Liver (tissue), 9 donors: Measurements from ENCODE around the gene NKX2-3. TPM values are rescaled to one million over a fixed set of nuclear protein-coding genes. Genes with fewer than 3 reads are reported as not detected.

Experiments
- DNase-seq: peaks from one replicate; pipeline ENCODE4 v3.0.0-alpha.2; 2017; ENCODE audit warnings: low spot score
- H3K27ac ChIP-seq, 2 donors: one replicate each; pipeline ENCODE4 v1.7.0; 2013; ENCODE audit warnings: inconsistent platforms in 2 of 2, low read length in 2 of 2, control low read depth in 1 of 2, low read depth in 1 of 2, mild to moderate bottlenecking in 1 of 2
- H3K27me3 ChIP-seq, 4 donors: one replicate each; pipeline versions ENCODE4 v1.6.1 to v1.7.0; 2013; ENCODE audit warnings: low read length in 3 of 4, inconsistent platforms in 1 of 4, mild to moderate bottlenecking in 1 of 4, moderate library complexity in 1 of 4; ENCODE audit not compliant: control insufficient read depth in 4 of 4, insufficient read depth in 4 of 4
- H3K36me3 ChIP-seq, 4 donors: one replicate each; pipeline versions ENCODE4 v1.6.1 to v1.7.0; 2013; ENCODE audit warnings: low read length in 3 of 4, mild to moderate bottlenecking in 3 of 4, low read depth in 1 of 4, moderate library complexity in 1 of 4; ENCODE audit not compliant: control insufficient read depth in 4 of 4, insufficient read depth in 3 of 4
- H3K4me1 ChIP-seq, 4 donors: one replicate each; pipeline versions ENCODE4 v1.6.1 to v1.7.0; 2013; ENCODE audit warnings: low read length in 3 of 4, mild to moderate bottlenecking in 3 of 4, moderate library complexity in 1 of 4; ENCODE audit not compliant: control insufficient read depth in 4 of 4, insufficient read depth in 4 of 4
- H3K4me3 ChIP-seq, 3 donors: one replicate each; pipeline versions ENCODE4 v1.6.1 to v1.7.0; 2013; ENCODE audit warnings: low read length in 3 of 3, control low read depth in 1 of 3, low read depth in 1 of 3, mild to moderate bottlenecking in 1 of 3
- H3K9ac ChIP-seq, 2 donors: one replicate each; pipeline ENCODE4 v1.7.0; 2013; ENCODE audit warnings: low read length in 2 of 2, mild to moderate bottlenecking in 2 of 2, moderate library complexity in 2 of 2, control low read depth in 1 of 2, low read depth in 1 of 2
- H3K9me3 ChIP-seq, 4 donors: one replicate each; pipeline versions ENCODE4 v1.6.1 to v1.7.0; 2013; ENCODE audit warnings: low read length in 3 of 4; ENCODE audit not compliant: control insufficient read depth in 4 of 4
- CTCF ChIP-seq: fragments of 150-350 bp; IDR thresholded peaks from 2 replicates; pipeline ENCODE4 v1.5.1; 2017; ENCODE audit warnings: improper control_type of control experiment, low read depth, low read length; ENCODE audit not compliant: missing input control
- EGR1 ChIP-seq, 2 donors: IDR thresholded peaks; 2 replicates each; pipeline ENCODE4 v1.6.1; 2016 to 2018; ENCODE audit warnings: antibody characterized with exemption in 2 of 2, low read depth in 2 of 2
- FOXA2 ChIP-seq: IDR thresholded peaks from 2 replicates; pipeline ENCODE4 v1.6.1; 2016; ENCODE audit warnings: antibody characterized with exemption
- GABPA ChIP-seq, 2 donors: IDR thresholded peaks in 1 of 2; conservative IDR thresholded peaks in 1 of 2; 2 replicates each; pipeline ENCODE4 v1.6.1; 2016; ENCODE audit warnings: antibody characterized with exemption in 2 of 2, mild to moderate bottlenecking in 1 of 2, moderate library complexity in 1 of 2
- HNF4A ChIP-seq, 2 donors: conservative IDR thresholded peaks; 2 replicates each; pipeline ENCODE4 v1.6.1; 2016; ENCODE audit warnings: antibody characterized with exemption in 2 of 2, mild to moderate bottlenecking in 2 of 2
- HNF4G ChIP-seq: IDR thresholded peaks from 2 replicates; pipeline ENCODE4 v1.6.1; 2016; ENCODE audit warnings: antibody characterized with exemption
- JUND ChIP-seq, 2 donors: IDR thresholded peaks; 2 replicates each; pipeline ENCODE4 v1.6.1; 2016; ENCODE audit warnings: antibody characterized with exemption in 2 of 2
- MAX ChIP-seq: IDR thresholded peaks from 2 replicates; pipeline ENCODE4 v1.6.1; 2016; ENCODE audit warnings: antibody characterized with exemption
- NR2F2 ChIP-seq: IDR thresholded peaks from 2 replicates; pipeline ENCODE4 v1.6.1; 2016; ENCODE audit warnings: antibody characterized with exemption
- RAD21 ChIP-seq, 2 donors: IDR thresholded peaks; 2 replicates each; pipeline ENCODE4 v1.6.1; 2016; ENCODE audit warnings: antibody characterized with exemption in 2 of 2, mild to moderate bottlenecking in 2 of 2
- REST ChIP-seq: IDR thresholded peaks from 2 replicates; pipeline ENCODE4 v1.6.1; 2016; ENCODE audit warnings: antibody characterized with exemption, mild to moderate bottlenecking
- ZBTB33 ChIP-seq: IDR thresholded peaks from 2 replicates; pipeline ENCODE4 v1.6.1; 2016; ENCODE audit warnings: antibody characterized with exemption
- WGBS: extraction: QIAGEN DNeasy Blood & Tissue Kit; methylation state at CpG from one replicate; pipeline ENCODE4 v1.1.7; 2013; 5-methylcytosine and 5-hydroxymethylcytosine counted together
- polyA plus RNA-seq, 2 donors: library from polyadenylated mRNA; stranded (reverse) in 1 of 2; unstranded in 1 of 2; fragments of 200-250 nt in 1 of 2; fragments of >200 nt in 1 of 2; fragmentation: Nextera tagmentation in 1 of 2; extraction: Ambion mirVana in 1 of 2; gene quantifications; one replicate each; pipeline versions ENCODE4 v1.2.1 to v1.2.3, GENCODE V29; 2013 to 2015
- total RNA-seq, 2 donors: library from RNA; depleted of rRNA; stranded (reverse); fragments of >200 nt; gene quantifications; one replicate each; pipeline ENCODE4 v1.2.3, GENCODE V29; 2014
- donor health status: healthy.
- donor health status: healthy.
- donor health status: healthy.
- donor health status: healthy.
- donor health status: healthy.

NKX2-3 gene
- total and polyA plus RNA-seq, 4 donors, result 0.06 to 0.09 TPM; not detected in 2

GRCh38 chr10:99555371-99555770, 22.6 kb downstream of the NKX2-3 start:
- Histone ChIP-seq H3K36me3 (no peaks in the 10 kb centered on the region), H3K4me1 (no peaks in the 10 kb centered on the region), H3K9me3 (no peaks in the 10 kb centered on the region), H3K27ac (no peak overlapping the region), H3K4me3 (no peak overlapping the region), H3K9ac (no peak overlapping the region), H3K27me3 (peaks cover 0 to 30% (median 2%) of the 10 kb centered on the region in 4 donors)
- 81% methylated on average over 11 of the region's 11 CpGs for WGBS
- DNase-seq, result no peak
- TF ChIP-seq RAD21 (IDR thresholded peaks at IDR 0.05), result no peak

- 56% methylated on average over 6 of the region's 6 CpGs for WGBS
- Histone ChIP-seq H3K27me3 (peaks cover 0 to 28% (median 2%) of the 10 kb centered on the region in 4 donors), H3K4me1 (no peaks in the 10 kb centered on the region), H3K27ac (no peak overlapping the region), H3K36me3 (no peaks in the 10 kb centered on the region), H3K4me3 (no peak overlapping the region), H3K9ac (no peak overlapping the region), H3K9me3 (no peaks in the 10 kb centered on the region)
- DNase-seq, result no peak
- no peak for TF ChIP-seq HNF4G
- no peak for TF ChIP-seq REST
- no peak for TF ChIP-seq ZBTB33
- TF ChIP-seq MAX, result no peak
- no peak for TF ChIP-seq CTCF
- no peak for TF ChIP-seq NR2F2
- TF ChIP-seq HNF4A (conservative IDR thresholded peaks at IDR 0.05), result no peak
- TF ChIP-seq FOXA2, result no peak
Observed at GRCh38 chr10:99555825-99556523, 23.2 kb downstream of the NKX2-3 start.

GRCh38 chr10:99557044-99557443, 24.3 kb downstream of the NKX2-3 start:
- Histone ChIP-seq H3K4me1 (no peaks in the 10 kb centered on the region), H3K9ac (no peak overlapping the region), H3K27ac (no peak overlapping the region), H3K4me3 (no peak overlapping the region), H3K27me3 (peaks cover 0 to 28% (median 0%) of the 10 kb centered on the region in 4 donors), H3K9me3 (no peaks in the 10 kb centered on the region), H3K36me3 (no peaks in the 10 kb centered on the region)
- 82% methylated on average over 5 of the region's 5 CpGs for WGBS
- DNase-seq, result no peak
- TF ChIP-seq MAX (no peak), EGR1 (IDR thresholded peaks at IDR 0.05; ENCODE audit: low read depth in 2 of 2) (no peak), GABPA (IDR thresholded peaks at IDR 0.05 in 1 of 2, conservative IDR thresholded peaks at IDR 0.05 in 1 of 2) (no peak), HNF4G (no peak), HNF4A (conservative IDR thresholded peaks at IDR 0.05) (no peak), JUND (IDR thresholded peaks at IDR 0.05) (no peak)
